Occipital lobe (tissue), 2 donors: ENCODE results near the gene KRTAP24-1. TPM values are rescaled to one million over a fixed set of nuclear protein-coding genes. Genes with fewer than 3 reads are reported as not detected.

Source experiments
- DNase-seq: peaks from one replicate; lab custom pipeline; 2025; lab: John Stamatoyannopoulos, UW
- total RNA-seq: library from RNA; depleted of rRNA; stranded (reverse); fragments of >200 nt; gene quantifications from one replicate; pipeline ENCODE4 v1.2.3, GENCODE V29; 2014

Gene KRTAP24-1
- total RNA-seq = not detected

GRCh38 chr21:30282850-30283249 is at the start of gene KRTAP24-1:
KRTAP24-1 (minus strand) TSS chr21:30282950; CDS start chr21:30282932, 18 bp downstream.
- DNase-seq = no peak

- no peak for DNase-seq
Measured at GRCh38 chr21:30329203-30329875, 46.6 kb upstream of the KRTAP24-1 start.

- DNase-seq = no peak
Measured at GRCh38 chr21:30326390-30326789, 43.6 kb upstream of the KRTAP24-1 start.

- no peak for DNase-seq
Measured at GRCh38 chr21:30320215-30320614, 37.5 kb upstream of the KRTAP24-1 start, which contains the start of gene KRTAP26-1. KRTAP26-1 (minus strand) TSS chr21:30320315; CDS start chr21:30320035, 280 bp downstream.

- no peak for DNase-seq
Measured at GRCh38 chr21:30315701-30316100, 33.0 kb upstream of the KRTAP24-1 start.

- DNase-seq = no peak
Measured at GRCh38 chr21:30306884-30307283, 24.1 kb upstream of the KRTAP24-1 start.

- no peak for DNase-seq
Measured at GRCh38 chr21:30305136-30305535, 22.4 kb upstream of the KRTAP24-1 start.

- DNase-seq = no peak
Measured at GRCh38 chr21:30289215-30289614, 6.5 kb upstream of the KRTAP24-1 start, which contains the start of gene KRTAP25-1. KRTAP25-1 (minus strand) TSS chr21:30289514; CDS start chr21:30289490, 24 bp downstream.

GRCh38 chr21:30271611-30272010 is 11.1 kb downstream of the KRTAP24-1 start:
- no peak for DNase-seq

GRCh38 chr21:30271156-30271555 is 11.6 kb downstream of the KRTAP24-1 start:
- DNase-seq = no peak

GRCh38 chr21:30269803-30270530 is 12.8 kb downstream of the KRTAP24-1 start:
- no peak for DNase-seq

- no peak for DNase-seq
Measured at GRCh38 chr21:30268608-30269197, 14.0 kb downstream of the KRTAP24-1 start.

GRCh38 chr21:30257773-30258172 is 25.0 kb downstream of the KRTAP24-1 start:
- no peak for DNase-seq

- DNase-seq = no peak
Measured at GRCh38 chr21:30256100-30256499, 26.6 kb downstream of the KRTAP24-1 start.

- no peak for DNase-seq
Measured at GRCh38 chr21:30255679-30256078, 27.1 kb downstream of the KRTAP24-1 start.

- no peak for DNase-seq
Measured at GRCh38 chr21:30251781-30252180, 31.0 kb downstream of the KRTAP24-1 start.

GRCh38 chr21:30249936-30250335 is 32.8 kb downstream of the KRTAP24-1 start:
- DNase-seq = no peak

GRCh38 chr21:30248844-30249243 is 33.9 kb downstream of the KRTAP24-1 start:
- no peak for DNase-seq

GRCh38 chr21:30245061-30245460 is 37.7 kb downstream of the KRTAP24-1 start:
- DNase-seq = no peak

GRCh38 chr21:30243691-30244090 is 39.1 kb downstream of the KRTAP24-1 start:
- DNase-seq = no peak

GRCh38 chr21:30240661-30241060 is 42.1 kb downstream of the KRTAP24-1 start:
- DNase-seq = no peak

GRCh38 chr21:30238168-30238567 is 44.6 kb downstream of the KRTAP24-1 start:
- no peak for DNase-seq
